HEK293T (cell line): ENCODE results near the gene SIAE.
"Not testable (repeated sequence)": the region's sequence is repeated elsewhere in the genome, so short reads cannot be mapped to it uniquely, and the experiment has no call there.

Experiments
- BHLHE40 ChIP-seq: fragments of 450-650 bp; IDR thresholded peaks from 2 replicates; pipeline ENCODE4 v1.6.1; 2016; ENCODE audit warnings: mild to moderate bottlenecking, moderate library complexity, borderline replicate concordance
- CTBP1 ChIP-seq: fragments of 450-650 bp; IDR thresholded peaks from 2 replicates; pipeline ENCODE4 v1.6.1; 2016; ENCODE audit warnings: borderline replicate concordance
- FOXA1 ChIP-seq: fragments of 450-650 bp; IDR thresholded peaks from 2 replicates; pipeline ENCODE4 v1.6.1; 2016; ENCODE audit warnings: mild to moderate bottlenecking
- FOXM1 ChIP-seq: fragments of 450-650 bp; IDR thresholded peaks from 2 replicates; pipeline ENCODE4 v1.6.1; 2017; ENCODE audit warnings: mild to moderate bottlenecking, borderline replicate concordance
- HDGF ChIP-seq: fragments of 450-650 bp; IDR thresholded peaks from 2 replicates; pipeline ENCODE4 v1.6.1; 2017; ENCODE audit warnings: antibody characterized with exemption, borderline replicate concordance
- NFRKB ChIP-seq: fragments of 450-650 bp; IDR thresholded peaks from 2 replicates; pipeline ENCODE4 v1.6.1; 2016; ENCODE audit warnings: mild to moderate bottlenecking, moderate library complexity
- PKNOX1 ChIP-seq: fragments of 450-650 bp; IDR thresholded peaks from 2 replicates; pipeline ENCODE4 v1.6.1; 2016
- SP1 ChIP-seq: fragments of 450-650 bp; IDR thresholded peaks from 2 replicates; pipeline ENCODE4 v1.6.1; 2017
- SUZ12 ChIP-seq: fragments of 450-650 bp; IDR thresholded peaks from 2 replicates; pipeline ENCODE4 v1.6.1; 2016; ENCODE audit warnings: mild to moderate bottlenecking
- TARDBP ChIP-seq: fragments of 450-650 bp; IDR thresholded peaks from 2 replicates; pipeline ENCODE4 v1.6.1; 2016
- ZNF384 ChIP-seq: fragments of 450-650 bp; IDR thresholded peaks from 2 replicates; pipeline ENCODE4 v1.6.1; 2016

- not testable (repeated sequence) for TF ChIP-seq SP1, NFRKB, TARDBP, PKNOX1, SUZ12, HDGF, BHLHE40, ZNF384, FOXM1, CTBP1, FOXA1
These were observed 70.8 kb downstream of the SIAE start for GRCh38 chr11:124602723-124603122.
